HepG2 (cell line): Measurements from ENCODE around the gene MUC4. TPM values are rescaled to one million over a fixed set of nuclear protein-coding genes. Genes with fewer than 3 reads are reported as not detected.

Source experiments
- ATAC-seq: fragments of 200-7000 bp; cut with Tn5 transposase; 3 replicates; pipeline ENCODE4 v1.9.1; 2020; ENCODE audit warnings: mild to moderate bottlenecking, moderate library complexity
- BruUV-seq: library from RNA; stranded (reverse); fragments of 400-500 nt; replicated peaks from 2 replicates; lab custom pipeline; 2021; lab: Mats Ljungman, UMichigan
- CTCF ChIA-PET: fragments of 300-600 bp; formaldehyde crosslinking; extraction: SDS; loops from one replicate; lab custom pipeline; 2021; ENCODE audit warnings: low total read pairs, inconsistent platforms, low intra/inter-chr PET ratio; lab: Yijun Ruan, JAX
- POLR2A ChIA-PET: fragments of 350-600 bp; sonication (Branson Sonifier 250); formaldehyde crosslinking; loops from one replicate; lab custom pipeline; 2020; ENCODE audit warnings: antibody characterized with exemption, inconsistent platforms; lab: Yijun Ruan, JAX
- DNase-seq: peaks from one replicate; pipeline ENCODE4 v3.0.0-alpha.2; 2015; ENCODE audit warnings: low spot score
- FAIRE-seq: peaks from 3 replicates; lab custom pipeline; 2011; peaks lifted over from hg19 to GRCh38; lab: Jason Lieb, UNC
- H2AFZ ChIP-seq: one replicate; pipeline ENCODE4 v1.6.1; 2011; ENCODE audit warnings: low read length, inconsistent platforms
- H3K27ac ChIP-seq: fragments of 300-600 bp; 3 replicates; pipeline ENCODE4 v1.8.0; 2011; ENCODE audit warnings: mixed run types, mild to moderate bottlenecking, mixed read lengths, low read length, inconsistent platforms; ENCODE audit not compliant: insufficient read depth; ENCODE audit errors: extremely low read length
- H3K27me3 ChIP-seq, 2 experiments: fragments of 200-600 bp in 1 of 2; 2 replicates in 1 of 2; 3 replicates in 1 of 2; pipeline versions ENCODE4 v1.6.0 to v1.8.0; 2011; ENCODE audit warnings: low read length in 2 of 2, mild to moderate bottlenecking in 2 of 2, moderate library complexity in 2 of 2, inconsistent platforms in 1 of 2; ENCODE audit not compliant: insufficient read depth in 2 of 2, control insufficient read depth in 1 of 2
- H3K36me3 ChIP-seq, 2 experiments: fragments of 200-600 bp in 1 of 2; replicated peaks in 1 of 2; 2 replicates in 1 of 2; 3 replicates in 1 of 2; pipeline versions ENCODE4 v1.5.1 to v1.8.0; 2011; ENCODE audit warnings: low read length in 2 of 2, inconsistent platforms in 1 of 2; ENCODE audit not compliant: insufficient read depth in 2 of 2, control insufficient read depth in 1 of 2
- H3K4me1 ChIP-seq: 2 replicates; pipeline ENCODE4 v1.5.1; 2012; ENCODE audit warnings: low read length, inconsistent platforms; ENCODE audit not compliant: insufficient read depth
- H3K4me2 ChIP-seq: 2 replicates; pipeline ENCODE4 v1.6.0; 2011; ENCODE audit warnings: low read depth, low read length, inconsistent platforms
- H3K4me3 ChIP-seq, 3 experiments: fragments of 200-600 bp in 1 of 3; sonication (generic), shearing (Covaris generic) in 1 of 3; replicated peaks in 1 of 3; 2 replicates each; pipeline ENCODE4 v1.5.1; 2011 to 2016; ENCODE audit warnings: low read length in 3 of 3, inconsistent platforms in 2 of 3, low read depth in 2 of 3, mild to moderate bottlenecking in 2 of 3, control low read depth in 1 of 3, mixed read lengths in 1 of 3; ENCODE audit not compliant: insufficient read depth in 1 of 3
- H3K79me2 ChIP-seq: one replicate; pipeline ENCODE4 v1.6.1; 2011; ENCODE audit warnings: low read length, inconsistent platforms; ENCODE audit not compliant: insufficient read depth
- H3K9ac ChIP-seq: 2 replicates; pipeline ENCODE4 v1.6.0; 2011; ENCODE audit warnings: mild to moderate bottlenecking, low read depth, low read length, inconsistent platforms; ENCODE audit not compliant: insufficient read depth
- H3K9me3 ChIP-seq: 2 replicates; pipeline ENCODE4 v1.5.1; 2012; ENCODE audit warnings: mild to moderate bottlenecking, low read length
- H4K20me1 ChIP-seq: 2 replicates; pipeline ENCODE4 v1.6.0; 2011; ENCODE audit warnings: inconsistent platforms, mild to moderate bottlenecking, low read length, moderate library complexity; ENCODE audit not compliant: insufficient read depth
- AGO2 ChIP-seq: fragments of 200-400 bp; formaldehyde crosslinking; optimal IDR thresholded peaks from 2 replicates; pipeline ENCODE3; 2017; ENCODE audit warnings: mild to moderate bottlenecking, low read depth, low read length, moderate library complexity
- CHCHD3 ChIP-seq: sonication (generic); formaldehyde crosslinking; IDR thresholded peaks from 2 replicates; pipeline ENCODE4 v1.8.0; 2022; ENCODE audit warnings: mild to moderate bottlenecking, missing genetic modification reagents, moderate library complexity
- NKX3-1 ChIP-seq: sonication (generic); formaldehyde crosslinking; IDR thresholded peaks from 2 replicates; pipeline ENCODE4 v1.5.0; 2020; ENCODE audit warnings: missing genetic modification reagents
- PAF1 ChIP-seq: IDR thresholded peaks from 2 replicates; pipeline ENCODE4 v1.6.1; 2016; ENCODE audit warnings: missing genetic modification reagents, missing compliant biosample characterization
- SNRNP70 ChIP-seq: fragments of 200-400 bp; formaldehyde crosslinking; IDR thresholded peaks from 2 replicates; pipeline ENCODE4 v1.6.1; 2017; ENCODE audit warnings: mild to moderate bottlenecking, low read depth, low read length, moderate library complexity
- ZNF124 ChIP-seq: sonication (generic); formaldehyde crosslinking; IDR thresholded peaks from 2 replicates; pipeline ENCODE4 v1.4.0; 2020; ENCODE audit warnings: missing genetic modification reagents
- ZNF143 ChIP-seq: sonication (generic); formaldehyde crosslinking; IDR thresholded peaks from 2 replicates; pipeline ENCODE4 v1.4.0; 2020; ENCODE audit warnings: missing genetic modification reagents
- ZNF274 ChIP-seq: sonication (generic); formaldehyde crosslinking; IDR thresholded peaks from 2 replicates; pipeline ENCODE4 v1.5.1; 2020; ENCODE audit warnings: mild to moderate bottlenecking, missing genetic modification reagents
- ZNF431 ChIP-seq: sonication (generic); formaldehyde crosslinking; IDR thresholded peaks from 2 replicates; pipeline ENCODE4 v1.9.0; 2022; ENCODE audit warnings: missing genetic modification reagents, low read depth, mild to moderate bottlenecking, borderline replicate concordance
- ZNF546 ChIP-seq: sonication (generic); formaldehyde crosslinking; conservative IDR thresholded peaks from 2 replicates; pipeline ENCODE4 v1.8.1; 2023; ENCODE audit warnings: mild to moderate bottlenecking, missing genetic modification reagents
- ZNF558 ChIP-seq: sonication (generic); formaldehyde crosslinking; IDR thresholded peaks from 2 replicates; pipeline ENCODE4 v1.9.0; 2022; ENCODE audit warnings: mild to moderate bottlenecking, missing genetic modification reagents, borderline replicate concordance
- ZNF660 ChIP-seq: sonication (generic); formaldehyde crosslinking; IDR thresholded peaks from 2 replicates; pipeline ENCODE4 v1.5.1; 2020; ENCODE audit warnings: mild to moderate bottlenecking, low read depth, missing genetic modification reagents, borderline replicate concordance
- ZNF747 ChIP-seq: sonication (generic); formaldehyde crosslinking; IDR thresholded peaks from 2 replicates; pipeline ENCODE4 v1.8.1; 2023; ENCODE audit warnings: missing genetic modification reagents, mild to moderate bottlenecking, borderline replicate concordance
- WGBS: methylation state at CpG from one replicate; pipeline ENCODE4 v1.1.6; 2017; ENCODE audit warnings: low lambda C conversion rate; 5-methylcytosine and 5-hydroxymethylcytosine counted together
- in situ Hi-C: cut with HindIII; loops from 2 replicates; pipeline ENCODE4 v1.10.0; 2017; ENCODE audit warnings: low pct_unique_long_range_greater_than_20kb; ENCODE audit not compliant: extremely low pct_ligation_motif_present
- intact Hi-C: fragments of 100-400 bp; cut with micrococcal nuclease; formaldehyde crosslinking; loops from one replicate; pipeline ENCODE4 v1.10.0; 2022; ENCODE audit not compliant: unreplicated experiment
- polyA plus RNA-seq, 8 experiments: library from polyadenylated mRNA; depleted of rRNA in 3 of 8; stranded (reverse) in 7 of 8; unstranded in 1 of 8; fragments of >200 nt; fragmentation: Illumina TruSeq in 4 of 8; extraction: Trizol in 4 of 8; gene quantifications; 2 replicates each; pipeline versions ENCODE4 v1.2.1 to v1.2.3, GENCODE V29; 2011 to 2016; ENCODE audit warnings: low read depth in 4 of 8, missing spikeins in 1 of 8, mixed read lengths in 1 of 8; ENCODE audit not compliant: insufficient read depth in 1 of 8
- total RNA-seq, 5 experiments: library from RNA; depleted of rRNA; stranded (reverse); fragments of >200 nt; fragmentation: Illumina TruSeq; extraction: Trizol; gene quantifications; 2 replicates each; pipeline ENCODE4 v1.2.3, GENCODE V29; 2016; ENCODE audit warnings: low read depth in 1 of 5
- TF ChIP-seq, protein P1 (sequence below): sonication (generic); formaldehyde crosslinking; IDR thresholded peaks from 2 replicates; pipeline ENCODE4 v1.5.0; 2020; ENCODE audit warnings: missing genetic modification reagents
- TF ChIP-seq, protein P2 (sequence below): sonication (generic); formaldehyde crosslinking; IDR thresholded peaks from 2 replicates; pipeline ENCODE4 v1.5.0; 2020; ENCODE audit warnings: mild to moderate bottlenecking, missing genetic modification reagents
- TF ChIP-seq, protein P3 (sequence below): sonication (generic); formaldehyde crosslinking; IDR thresholded peaks from 2 replicates; pipeline ENCODE4 v1.8.0; 2022; ENCODE audit warnings: missing genetic modification reagents, mild to moderate bottlenecking, borderline replicate concordance

Gene MUC4
- total and polyA plus RNA-seq, 2 of the 13 experiments (the other 11 are each of a cell fraction or from before 2014, with no cell fraction given) = not detected

DNA sequence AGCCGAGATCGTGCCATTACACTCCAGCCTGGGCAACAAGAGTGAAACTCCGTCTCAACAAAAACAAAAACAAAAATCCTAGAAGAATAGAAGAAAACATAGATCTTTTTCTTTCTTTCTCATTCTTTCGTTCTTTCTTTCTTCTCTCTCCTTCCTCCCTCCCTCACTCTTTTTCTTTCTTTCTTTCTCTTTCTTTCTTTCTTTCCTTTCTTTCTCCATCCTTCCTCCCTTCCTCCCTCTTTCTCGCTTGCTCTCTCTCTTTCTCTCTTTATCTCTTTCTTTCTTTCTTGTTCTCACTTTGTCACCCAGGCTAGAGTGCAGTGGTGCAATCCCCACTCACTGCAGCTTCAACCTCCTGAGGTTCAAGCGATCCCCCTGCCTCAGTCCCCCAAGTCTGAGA lies 33.8 kb upstream of the MUC4 start:
- 63% methylated on average over 6 of the region's 6 CpGs for WGBS
- no peaks in the 10 kb centered on the region for H4K20me1 ChIP-seq
- no peaks in the 10 kb centered on the region for H3K79me2 ChIP-seq
- peaks cover 16% of the 10 kb centered on the region for H3K4me1 ChIP-seq
- intact Hi-C loops (no loop called here), in situ Hi-C loops (no loop called here)
- H3K4me3 ChIP-seq = no peak overlapping the region
- POLR2A ChIA-PET = no interaction called here
- no peaks in the 10 kb centered on the region for H3K27me3 ChIP-seq
- TF ChIP-seq ZNF747 (CRISPR knock-in tag) = no peak
- TF ChIP-seq ZNF558 (CRISPR knock-in tag) = no peak
- TF ChIP-seq, protein P1, sequence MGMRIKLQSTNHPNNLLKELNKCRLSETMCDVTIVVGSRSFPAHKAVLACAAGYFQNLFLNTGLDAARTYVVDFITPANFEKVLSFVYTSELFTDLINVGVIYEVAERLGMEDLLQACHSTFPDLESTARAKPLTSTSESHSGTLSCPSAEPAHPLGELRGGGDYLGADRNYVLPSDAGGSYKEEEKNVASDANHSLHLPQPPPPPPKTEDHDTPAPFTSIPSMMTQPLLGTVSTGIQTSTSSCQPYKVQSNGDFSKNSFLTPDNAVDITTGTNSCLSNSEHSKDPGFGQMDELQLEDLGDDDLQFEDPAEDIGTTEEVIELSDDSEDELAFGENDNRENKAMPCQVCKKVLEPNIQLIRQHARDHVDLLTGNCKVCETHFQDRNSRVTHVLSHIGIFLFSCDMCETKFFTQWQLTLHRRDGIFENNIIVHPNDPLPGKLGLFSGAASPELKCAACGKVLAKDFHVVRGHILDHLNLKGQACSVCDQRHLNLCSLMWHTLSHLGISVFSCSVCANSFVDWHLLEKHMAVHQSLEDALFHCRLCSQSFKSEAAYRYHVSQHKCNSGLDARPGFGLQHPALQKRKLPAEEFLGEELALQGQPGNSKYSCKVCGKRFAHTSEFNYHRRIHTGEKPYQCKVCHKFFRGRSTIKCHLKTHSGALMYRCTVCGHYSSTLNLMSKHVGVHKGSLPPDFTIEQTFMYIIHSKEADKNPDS (CRISPR knock-in tag) = no peak
- no peak for TF ChIP-seq ZNF546 (CRISPR knock-in tag)
- TF ChIP-seq AGO2 = no peak
- TF ChIP-seq CHCHD3 (CRISPR knock-in tag) = no peak
- TF ChIP-seq PAF1 (CRISPR knock-in tag) = no peak
- TF ChIP-seq, protein P2, sequence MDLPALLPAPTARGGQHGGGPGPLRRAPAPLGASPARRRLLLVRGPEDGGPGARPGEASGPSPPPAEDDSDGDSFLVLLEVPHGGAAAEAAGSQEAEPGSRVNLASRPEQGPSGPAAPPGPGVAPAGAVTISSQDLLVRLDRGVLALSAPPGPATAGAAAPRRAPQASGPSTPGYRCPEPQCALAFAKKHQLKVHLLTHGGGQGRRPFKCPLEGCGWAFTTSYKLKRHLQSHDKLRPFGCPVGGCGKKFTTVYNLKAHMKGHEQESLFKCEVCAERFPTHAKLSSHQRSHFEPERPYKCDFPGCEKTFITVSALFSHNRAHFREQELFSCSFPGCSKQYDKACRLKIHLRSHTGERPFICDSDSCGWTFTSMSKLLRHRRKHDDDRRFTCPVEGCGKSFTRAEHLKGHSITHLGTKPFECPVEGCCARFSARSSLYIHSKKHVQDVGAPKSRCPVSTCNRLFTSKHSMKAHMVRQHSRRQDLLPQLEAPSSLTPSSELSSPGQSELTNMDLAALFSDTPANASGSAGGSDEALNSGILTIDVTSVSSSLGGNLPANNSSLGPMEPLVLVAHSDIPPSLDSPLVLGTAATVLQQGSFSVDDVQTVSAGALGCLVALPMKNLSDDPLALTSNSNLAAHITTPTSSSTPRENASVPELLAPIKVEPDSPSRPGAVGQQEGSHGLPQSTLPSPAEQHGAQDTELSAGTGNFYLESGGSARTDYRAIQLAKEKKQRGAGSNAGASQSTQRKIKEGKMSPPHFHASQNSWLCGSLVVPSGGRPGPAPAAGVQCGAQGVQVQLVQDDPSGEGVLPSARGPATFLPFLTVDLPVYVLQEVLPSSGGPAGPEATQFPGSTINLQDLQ = no peak
- no peak for TF ChIP-seq NKX3-1 (CRISPR knock-in tag)
- no peak for TF ChIP-seq ZNF124 (CRISPR knock-in tag)
- no peak for TF ChIP-seq SNRNP70
- TF ChIP-seq ZNF660 (CRISPR knock-in tag) = no peak
- TF ChIP-seq ZNF431 (CRISPR knock-in tag) = no peak
- TF ChIP-seq ZNF143 = no peak
- TF ChIP-seq ZNF274 (CRISPR knock-in tag) = no peak
- TF ChIP-seq, protein P3, sequence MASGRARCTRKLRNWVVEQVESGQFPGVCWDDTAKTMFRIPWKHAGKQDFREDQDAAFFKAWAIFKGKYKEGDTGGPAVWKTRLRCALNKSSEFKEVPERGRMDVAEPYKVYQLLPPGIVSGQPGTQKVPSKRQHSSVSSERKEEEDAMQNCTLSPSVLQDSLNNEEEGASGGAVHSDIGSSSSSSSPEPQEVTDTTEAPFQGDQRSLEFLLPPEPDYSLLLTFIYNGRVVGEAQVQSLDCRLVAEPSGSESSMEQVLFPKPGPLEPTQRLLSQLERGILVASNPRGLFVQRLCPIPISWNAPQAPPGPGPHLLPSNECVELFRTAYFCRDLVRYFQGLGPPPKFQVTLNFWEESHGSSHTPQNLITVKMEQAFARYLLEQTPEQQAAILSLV (CRISPR knock-in tag) = no peak
- CTCF ChIA-PET = no interaction called here
- H3K9ac ChIP-seq = no peak overlapping the region
- no TSS peak for BruUV-seq
- H3K27ac ChIP-seq = no peak overlapping the region
- H2AFZ ChIP-seq = no peak overlapping the region
- H3K9me3 ChIP-seq = no peaks in the 10 kb centered on the region
- H3K4me2 ChIP-seq = no peak overlapping the region
- DNase-seq (no peak), FAIRE-seq (no peak), ATAC-seq (no peak)
- no peaks in the 10 kb centered on the region for H3K36me3 ChIP-seq
